RWPE2 (cell line): Measurements from ENCODE around the gene ALG8.

ENCODE experiments used
- ATAC-seq: fragments of 200-7000 bp; cut with Tn5 transposase; 3 replicates; pipeline ENCODE4 v1.9.1; 2021; ENCODE audit warnings: low read depth
- DNase-seq: peaks from one replicate; pipeline ENCODE4 v3.0.0-alpha.2; 2020; ENCODE audit warnings: low spot score
- H3K27ac ChIP-seq: fragments of 450-650 bp; 2 replicates; pipeline ENCODE4 v1.5.1; 2017; ENCODE audit warnings: mild to moderate bottlenecking; ENCODE audit not compliant: poor library complexity, severe bottlenecking
- H3K27me3 ChIP-seq: fragments of 250-450 bp; sonication (Bioruptor Pico); 2 replicates; pipeline ENCODE4 v1.5.1; 2021; ENCODE audit warnings: mild to moderate bottlenecking, moderate library complexity; ENCODE audit not compliant: insufficient read depth, poor library complexity, severe bottlenecking
- H3K36me3 ChIP-seq: fragments of 250-450 bp; sonication (Bioruptor Pico); 2 replicates; pipeline ENCODE4 v1.5.1; 2020; ENCODE audit warnings: low read depth, mild to moderate bottlenecking, moderate library complexity
- H3K4me1 ChIP-seq: fragments of 250-450 bp; sonication (Bioruptor Pico); 2 replicates; pipeline ENCODE4 v1.5.1; 2021; ENCODE audit warnings: mild to moderate bottlenecking, moderate library complexity; ENCODE audit not compliant: insufficient read depth, poor library complexity, severe bottlenecking
- H3K4me3 ChIP-seq: fragments of 250-450 bp; sonication (Bioruptor Pico); 2 replicates; pipeline ENCODE4 v1.5.1; 2021; ENCODE audit warnings: mild to moderate bottlenecking, moderate library complexity; ENCODE audit not compliant: severe bottlenecking
- H3K9me3 ChIP-seq: fragments of 250-450 bp; sonication (Bioruptor Pico); 2 replicates; pipeline ENCODE4 v1.5.1; 2021; ENCODE audit warnings: mild to moderate bottlenecking, moderate library complexity; ENCODE audit not compliant: severe bottlenecking
- TF ChIP-seq, protein P1 (sequence below): fragments of 450-650 bp; IDR thresholded peaks from one replicate; pipeline ENCODE4 v1.5.1; 2017; ENCODE audit warnings: mild to moderate bottlenecking, moderate library complexity; ENCODE audit not compliant: poor library complexity, severe bottlenecking

The ALG8 gene

DNA sequence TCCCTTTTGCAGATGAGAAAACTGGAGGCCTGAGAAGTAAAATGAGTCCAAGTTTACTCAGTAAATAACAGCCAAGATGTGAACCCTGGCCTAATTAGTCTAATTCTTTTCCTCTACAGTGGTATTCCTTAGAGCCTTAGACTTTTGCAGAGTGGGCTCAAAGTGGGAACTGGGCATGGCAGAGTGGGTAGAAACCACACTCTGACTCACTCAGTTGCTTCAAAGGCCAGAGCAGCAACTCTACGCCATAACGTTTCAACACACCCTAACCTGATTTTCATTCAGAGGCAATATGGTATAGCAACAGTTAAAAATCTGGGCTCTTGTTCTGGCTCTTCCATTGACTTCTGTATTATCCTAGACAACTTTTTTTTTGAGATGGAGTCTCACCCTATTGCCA, 73.0 kb downstream of the ALG8 start:
- ATAC-seq (no peak), DNase-seq (no peak)
- H3K4me3 ChIP-seq = no peak overlapping the region
- H3K36me3 ChIP-seq = peaks cover 26% of the 10 kb centered on the region
- no peaks in the 10 kb centered on the region for H3K9me3 ChIP-seq
- no peak overlapping the region for H3K27ac ChIP-seq
- TF ChIP-seq, protein P1, sequence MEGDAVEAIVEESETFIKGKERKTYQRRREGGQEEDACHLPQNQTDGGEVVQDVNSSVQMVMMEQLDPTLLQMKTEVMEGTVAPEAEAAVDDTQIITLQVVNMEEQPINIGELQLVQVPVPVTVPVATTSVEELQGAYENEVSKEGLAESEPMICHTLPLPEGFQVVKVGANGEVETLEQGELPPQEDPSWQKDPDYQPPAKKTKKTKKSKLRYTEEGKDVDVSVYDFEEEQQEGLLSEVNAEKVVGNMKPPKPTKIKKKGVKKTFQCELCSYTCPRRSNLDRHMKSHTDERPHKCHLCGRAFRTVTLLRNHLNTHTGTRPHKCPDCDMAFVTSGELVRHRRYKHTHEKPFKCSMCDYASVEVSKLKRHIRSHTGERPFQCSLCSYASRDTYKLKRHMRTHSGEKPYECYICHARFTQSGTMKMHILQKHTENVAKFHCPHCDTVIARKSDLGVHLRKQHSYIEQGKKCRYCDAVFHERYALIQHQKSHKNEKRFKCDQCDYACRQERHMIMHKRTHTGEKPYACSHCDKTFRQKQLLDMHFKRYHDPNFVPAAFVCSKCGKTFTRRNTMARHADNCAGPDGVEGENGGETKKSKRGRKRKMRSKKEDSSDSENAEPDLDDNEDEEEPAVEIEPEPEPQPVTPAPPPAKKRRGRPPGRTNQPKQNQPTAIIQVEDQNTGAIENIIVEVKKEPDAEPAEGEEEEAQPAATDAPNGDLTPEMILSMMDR = no peak
- no peaks in the 10 kb centered on the region for H3K27me3 ChIP-seq
- H3K4me1 ChIP-seq = no peaks in the 10 kb centered on the region

DNA sequence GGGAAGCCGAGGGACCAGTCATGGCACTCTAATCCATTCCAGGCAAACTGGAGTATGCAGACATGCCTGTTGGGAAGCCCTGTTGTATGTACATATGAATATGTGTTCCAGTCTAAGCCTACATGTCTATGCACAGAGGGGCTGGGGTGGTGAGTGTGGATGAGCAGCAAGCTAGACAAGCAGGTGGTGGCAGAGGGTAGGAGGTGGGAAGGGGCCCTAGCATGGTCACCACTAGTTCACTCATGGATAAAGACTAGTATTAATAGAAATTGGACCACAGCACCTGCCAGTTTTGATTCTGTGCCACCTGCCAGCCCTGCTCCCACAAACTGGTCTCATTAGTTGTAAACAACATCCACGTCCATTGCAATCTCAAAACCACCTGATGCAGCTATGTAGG, 74.2 kb downstream of the ALG8 start:
- H3K4me1 ChIP-seq = no peaks in the 10 kb centered on the region
- ATAC-seq (no peak), DNase-seq (no peak)
- H3K4me3 ChIP-seq = no peak overlapping the region
- H3K27me3 ChIP-seq = no peaks in the 10 kb centered on the region
- no peaks in the 10 kb centered on the region for H3K9me3 ChIP-seq
- TF ChIP-seq, protein P1 = no peak
- H3K36me3 ChIP-seq = peaks cover 14% of the 10 kb centered on the region
- H3K27ac ChIP-seq = no peak overlapping the region

DNA sequence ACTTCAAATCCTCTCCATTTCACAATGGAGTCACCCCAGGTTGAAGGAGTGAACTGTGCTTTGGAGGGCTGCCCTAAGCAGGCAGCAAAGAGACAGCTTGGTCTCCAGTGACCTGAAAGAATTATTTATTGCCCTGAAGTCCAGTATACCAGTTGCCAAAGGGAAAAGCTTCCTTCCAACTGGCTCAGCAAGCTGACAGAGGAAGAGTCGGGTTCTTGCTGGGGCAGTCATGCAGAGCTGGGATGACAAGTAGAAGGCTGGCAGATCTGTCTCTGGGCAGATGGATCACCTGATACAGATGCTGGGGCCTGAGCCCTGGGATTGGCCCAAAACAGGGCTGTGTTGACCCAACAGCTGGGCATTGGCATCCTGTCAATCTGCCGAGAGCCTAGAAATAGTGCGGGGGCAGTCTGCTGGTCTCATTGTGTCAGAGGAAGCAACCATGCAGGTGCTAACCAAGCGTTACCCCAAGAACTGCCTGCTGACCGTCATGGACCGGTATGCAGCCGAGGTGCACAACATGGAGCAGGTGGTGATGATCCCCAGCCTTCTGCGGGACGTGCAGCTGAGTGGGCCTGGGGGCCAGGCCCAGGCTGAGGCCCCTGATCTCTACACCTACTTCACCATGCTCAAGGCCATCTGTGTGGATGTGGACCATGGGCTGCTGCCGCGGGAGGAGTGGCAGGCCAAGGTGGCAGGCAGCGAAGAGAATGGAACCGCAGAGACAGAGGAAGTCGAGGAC, 75.8 kb downstream of the ALG8 start, which contains the start of gene THRSP:
TSS of gene THRSP (plus strand) at position 422 of the 742 bp plus-strand sequence. CDS start at position 443, 21 bp downstream.
- H3K27ac ChIP-seq = no peak within 1 kb of the TSS

DNA sequence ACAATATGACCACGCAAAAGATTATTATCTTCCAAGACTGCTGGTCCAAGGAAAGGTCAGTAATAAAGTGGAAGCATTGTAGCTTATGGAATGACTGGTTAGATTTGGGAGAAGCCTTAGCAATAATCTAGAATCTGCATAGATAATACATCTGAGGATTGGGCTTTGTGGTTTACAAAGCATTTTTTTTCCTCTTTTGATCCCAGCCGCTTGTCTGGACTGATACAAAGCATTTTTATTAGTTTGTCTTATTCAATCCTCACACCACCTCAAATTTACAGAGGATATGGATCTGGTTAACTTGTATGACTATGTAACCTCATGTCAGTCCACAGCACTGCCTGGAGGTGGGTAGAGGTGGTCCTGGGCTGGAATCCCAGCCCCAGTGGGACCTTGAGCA, 76.8 kb downstream of the ALG8 start:
- no peak for ATAC-seq
- Histone ChIP-seq H3K36me3 (no peaks in the 10 kb centered on the region), H3K4me3 (no peak overlapping the region), H3K27me3 (no peaks in the 10 kb centered on the region), H3K4me1 (no peaks in the 10 kb centered on the region), H3K27ac (no peak overlapping the region), H3K9me3 (no peaks in the 10 kb centered on the region)
- DNase-seq = no peak
- TF ChIP-seq, protein P1 = no peak

More for the DNA sequence above, 75.8 kb downstream of the ALG8 start, which contains the start of gene THRSP:
- DNase-seq = no peak
- Histone ChIP-seq H3K4me1 (no peaks in the 10 kb centered on the region), H3K36me3 (no peaks in the 10 kb centered on the region), H3K27me3 (no peaks in the 10 kb centered on the region), H3K9me3 (no peaks in the 10 kb centered on the region), H3K4me3 (no peak within 1 kb of the TSS)
- ATAC-seq = no peak
- TF ChIP-seq, protein P1 = no peak

DNA sequence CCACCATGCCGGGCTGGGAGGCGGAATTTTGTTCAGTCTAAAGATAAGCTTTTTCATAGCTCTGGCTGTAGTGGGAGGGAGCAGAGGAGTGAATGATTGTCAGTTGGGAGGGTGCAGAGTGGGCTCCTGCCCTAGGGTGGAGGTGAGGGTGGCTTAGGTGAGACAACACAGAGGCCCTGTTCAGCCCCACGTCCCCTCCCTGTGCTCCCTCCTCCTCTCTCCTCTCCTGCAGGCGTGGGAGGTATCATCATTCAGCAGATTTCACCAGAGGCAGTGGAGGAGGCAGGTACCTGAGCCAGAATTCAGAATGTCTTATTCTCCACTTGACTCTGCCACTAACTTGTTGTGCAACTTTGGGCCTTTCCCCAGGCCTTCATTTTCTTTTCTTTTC, 77.5 kb downstream of the ALG8 start:
- Histone ChIP-seq H3K36me3 (no peaks in the 10 kb centered on the region), H3K27ac (no peak overlapping the region), H3K27me3 (no peaks in the 10 kb centered on the region), H3K4me1 (no peaks in the 10 kb centered on the region), H3K9me3 (no peaks in the 10 kb centered on the region), H3K4me3 (no peak overlapping the region)
- ATAC-seq (no peak), DNase-seq (no peak)
- TF ChIP-seq, protein P1 = no peak
